Natural killer cell (primary cell): ENCODE measurements around the gene RAPSN. TPM values are rescaled to one million over a fixed set of nuclear protein-coding genes. Genes with fewer than 3 reads are reported as not detected.

Source experiments
- ATAC-seq, 3 donors: fragments of 150-1000 bp in 2 of 3; fragments of 200-7000 bp in 1 of 3; cut with Tn5 transposase; 1 replicate in 1 of 3; 2 replicates in 2 of 3; pipeline ENCODE4 v1.10.0; 2021; ENCODE audit warnings: mild to moderate bottlenecking in 2 of 3, moderate library complexity in 2 of 3
- DNase-seq, 2 donors: peaks; one replicate each; pipeline versions ENCODE4 v3.0.0 to v3.0.0-alpha.2; 2013 to 2021; ENCODE audit warnings: mixed read lengths in 1 of 2
- H3K27ac ChIP-seq: one replicate; pipeline ENCODE4 v1.5.1; 2013; ENCODE audit warnings: mild to moderate bottlenecking, low read length
- H3K27me3 ChIP-seq: one replicate; pipeline ENCODE4 v1.6.1; 2013; ENCODE audit warnings: low read length; ENCODE audit not compliant: control insufficient read depth, insufficient read depth
- H3K36me3 ChIP-seq: one replicate; pipeline ENCODE4 v1.6.1; 2013; ENCODE audit warnings: low read length; ENCODE audit not compliant: control insufficient read depth, insufficient read depth
- H3K4me1 ChIP-seq: one replicate; pipeline ENCODE4 v1.6.1; 2013; ENCODE audit warnings: low read length; ENCODE audit not compliant: control insufficient read depth, insufficient read depth
- H3K4me3 ChIP-seq: one replicate; pipeline ENCODE4 v1.5.1; 2013; ENCODE audit warnings: low read length
- H3K9me3 ChIP-seq: one replicate; pipeline ENCODE4 v1.6.1; 2013; ENCODE audit warnings: low read length; ENCODE audit not compliant: control insufficient read depth, insufficient read depth
- H3K27ac Mint-ChIP-seq, 2 donors: one replicate each; pipeline ENCODE4 v1.8.0; 2022; ENCODE audit warnings: mild to moderate bottlenecking in 2 of 2, mixed read lengths in 2 of 2, moderate library complexity in 1 of 2
- H3K27me3 Mint-ChIP-seq, 2 donors: one replicate each; pipeline ENCODE4 v1.8.0; 2022; ENCODE audit warnings: low read depth in 2 of 2, mixed read lengths in 2 of 2
- H3K36me3 Mint-ChIP-seq: one replicate; pipeline ENCODE4 v1.8.0; 2022; ENCODE audit warnings: mixed read lengths
- H3K4me1 Mint-ChIP-seq, 2 donors: one replicate each; pipeline ENCODE4 v1.8.0; 2022; ENCODE audit warnings: mixed read lengths in 2 of 2
- H3K4me3 Mint-ChIP-seq: one replicate; pipeline ENCODE4 v1.8.0; 2022; ENCODE audit warnings: mild to moderate bottlenecking, moderate library complexity, mixed read lengths
- H3K9me3 Mint-ChIP-seq, 2 donors: one replicate each; pipeline ENCODE4 v1.8.0; 2022; ENCODE audit warnings: mixed read lengths in 2 of 2
- CTCF ChIP-seq: fragments of 200-600 bp; IDR thresholded peaks from one replicate; pipeline ENCODE4 v1.8.0; 2022; ENCODE audit warnings: antibody characterized with exemption
- WGBS: methylation state at CpG from one replicate; pipeline ENCODE4 v1.1.7; 2013; ENCODE audit warnings: missing lambda C conversion rate; ENCODE audit not compliant: insufficient coverage; 5-methylcytosine and 5-hydroxymethylcytosine counted together
- intact Hi-C: fragments of 100-400 bp; cut with micrococcal nuclease; formaldehyde crosslinking; loops from one replicate; pipeline ENCODE4 v1.14.2; 2022
- total RNA-seq, 4 donors: library from RNA; stranded (reverse); fragments of 120-200 nt in 1 of 4; gene quantifications; one replicate each; pipeline versions ENCODE4 v1.2.3 to v1.2.4, GENCODE V29; 2013 to 2022

The RAPSN gene
- total RNA-seq, 3 donors from 2014 or later (not counting 1 experiment from before 2014, with no cell fraction given): 1.6 to 2.2 (median 1.7) TPM

GRCh38 chr11:47467357-47467756 lies 18.4 kb upstream of the RAPSN start:
- no peaks in the 10 kb centered on the region for H3K27me3 ChIP-seq
- no peak overlapping the region for H3K4me3 ChIP-seq
- H3K27me3 Mint-ChIP-seq: no peaks in the 10 kb centered on the region
- no peak overlapping the region for H3K27ac ChIP-seq
- H3K27ac Mint-ChIP-seq: peak overlapping the region; percentile 4 to 65
- intact Hi-C loops: no loop called here
- no peak overlapping the region for H3K4me3 Mint-ChIP-seq
- WGBS: 98% methylated on average over 7 of the region's 7 CpGs
- no peaks in the 10 kb centered on the region for H3K9me3 ChIP-seq
- H3K36me3 ChIP-seq: peaks cover 63% of the 10 kb centered on the region
- no peak for ATAC-seq
- no peaks in the 10 kb centered on the region for H3K36me3 Mint-ChIP-seq
- no peak for TF ChIP-seq CTCF
- DNase-seq: no peak
- H3K4me1 Mint-ChIP-seq: peaks cover 6 to 40% of the 10 kb centered on the region in 2 donors
- peaks cover 3% of the 10 kb centered on the region for H3K4me1 ChIP-seq
- H3K9me3 Mint-ChIP-seq: no peaks in the 10 kb centered on the region

GRCh38 chr11:47466701-47467250 lies 17.8 kb upstream of the RAPSN start:
- no peak overlapping the region for H3K4me3 ChIP-seq
- no peaks in the 10 kb centered on the region for H3K9me3 ChIP-seq
- intact Hi-C loops: no loop called here
- no peaks in the 10 kb centered on the region for H3K27me3 Mint-ChIP-seq
- no peak overlapping the region for H3K4me3 Mint-ChIP-seq
- H3K27ac ChIP-seq: no peak overlapping the region
- H3K36me3 Mint-ChIP-seq: no peaks in the 10 kb centered on the region
- no peak for DNase-seq
- H3K4me1 Mint-ChIP-seq: peaks cover 6 to 40% of the 10 kb centered on the region in 2 donors
- no peak for TF ChIP-seq CTCF
- no peak for ATAC-seq
- peaks cover 58% of the 10 kb centered on the region for H3K36me3 ChIP-seq
- H3K27me3 ChIP-seq: no peaks in the 10 kb centered on the region
- peak overlapping the region; percentile 4 to 65 for H3K27ac Mint-ChIP-seq
- WGBS: 94% methylated on average over 3 of the region's 4 CpGs
- H3K4me1 ChIP-seq: peaks cover 3% of the 10 kb centered on the region
- H3K9me3 Mint-ChIP-seq: no peaks in the 10 kb centered on the region

- H3K36me3 Mint-ChIP-seq: no peaks in the 10 kb centered on the region
- no peak overlapping the region for H3K4me3 ChIP-seq
- 95% methylated on average over 5 of the region's 5 CpGs for WGBS
- H3K4me1 Mint-ChIP-seq: peaks cover 6 to 40% of the 10 kb centered on the region in 2 donors
- H3K36me3 ChIP-seq: peaks cover 53% of the 10 kb centered on the region
- H3K27me3 Mint-ChIP-seq: no peaks in the 10 kb centered on the region
- no peaks in the 10 kb centered on the region for H3K9me3 Mint-ChIP-seq
- ATAC-seq: no peak
- H3K27ac ChIP-seq: no peak overlapping the region
- H3K4me1 ChIP-seq: peaks cover 3% of the 10 kb centered on the region
- H3K27me3 ChIP-seq: no peaks in the 10 kb centered on the region
- H3K9me3 ChIP-seq: no peaks in the 10 kb centered on the region
- no peak for DNase-seq
- H3K27ac Mint-ChIP-seq: peak overlapping the region; percentile 74 to 78
- H3K4me3 Mint-ChIP-seq: no peak overlapping the region
- TF ChIP-seq CTCF: no peak
- intact Hi-C loops: no loop called here
These were observed 17.3 kb upstream of the RAPSN start for GRCh38 chr11:47466201-47466600.

- H3K4me1 Mint-ChIP-seq: peaks cover 4 to 36% of the 10 kb centered on the region in 2 donors
- Histone ChIP-seq H3K36me3 (peaks cover 38% of the 10 kb centered on the region), H3K27me3 (no peaks in the 10 kb centered on the region), H3K4me3 (no peak overlapping the region), H3K27ac (no peak overlapping the region), H3K9me3 (no peaks in the 10 kb centered on the region), H3K4me1 (peaks cover 3% of the 10 kb centered on the region)
- no peak for TF ChIP-seq CTCF
- ATAC-seq: no peak
- DNase-seq: no peak
- intact Hi-C loops: no loop called here
- H3K27ac Mint-ChIP-seq: no peak overlapping the region
- no peaks in the 10 kb centered on the region for H3K27me3 Mint-ChIP-seq
- H3K36me3 Mint-ChIP-seq: no peaks in the 10 kb centered on the region
- H3K4me3 Mint-ChIP-seq: no peak overlapping the region
- 98% methylated on average over 5 of the region's 5 CpGs for whole genome bisulfite sequencing
- H3K9me3 Mint-ChIP-seq: no peaks in the 10 kb centered on the region
These were observed 15.5 kb upstream of the RAPSN start for GRCh38 chr11:47464483-47464882.
